ENCODE results near the gene ASF1B. TPM values are rescaled to one million over a fixed set of nuclear protein-coding genes. Genes with fewer than 3 reads are reported as not detected.

The ASF1B gene
- total RNA-seq, 1 donor from 2014 or later, result 2.3 TPM

DNA sequence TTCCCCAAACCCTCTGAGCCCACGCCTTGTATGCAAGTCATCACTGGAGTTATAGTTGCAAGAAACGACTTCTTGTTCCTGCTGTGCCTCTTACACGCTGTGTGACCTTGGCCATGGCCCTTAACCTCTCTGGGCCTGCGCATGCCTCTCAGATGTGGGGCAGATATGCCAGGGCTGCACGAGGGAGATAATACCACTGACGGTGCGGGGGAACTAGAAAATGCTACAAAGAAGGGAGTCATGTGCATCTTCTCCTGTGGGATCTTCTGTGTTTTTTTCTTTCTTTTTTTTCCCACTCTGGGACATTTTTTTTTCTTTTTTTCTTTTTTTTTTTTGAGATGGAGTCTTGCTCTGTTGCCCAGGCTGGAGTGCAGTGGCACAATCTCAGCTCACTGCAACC lies 41.5 kb downstream of the ASF1B start:
- TF ChIP-seq, protein P1, sequence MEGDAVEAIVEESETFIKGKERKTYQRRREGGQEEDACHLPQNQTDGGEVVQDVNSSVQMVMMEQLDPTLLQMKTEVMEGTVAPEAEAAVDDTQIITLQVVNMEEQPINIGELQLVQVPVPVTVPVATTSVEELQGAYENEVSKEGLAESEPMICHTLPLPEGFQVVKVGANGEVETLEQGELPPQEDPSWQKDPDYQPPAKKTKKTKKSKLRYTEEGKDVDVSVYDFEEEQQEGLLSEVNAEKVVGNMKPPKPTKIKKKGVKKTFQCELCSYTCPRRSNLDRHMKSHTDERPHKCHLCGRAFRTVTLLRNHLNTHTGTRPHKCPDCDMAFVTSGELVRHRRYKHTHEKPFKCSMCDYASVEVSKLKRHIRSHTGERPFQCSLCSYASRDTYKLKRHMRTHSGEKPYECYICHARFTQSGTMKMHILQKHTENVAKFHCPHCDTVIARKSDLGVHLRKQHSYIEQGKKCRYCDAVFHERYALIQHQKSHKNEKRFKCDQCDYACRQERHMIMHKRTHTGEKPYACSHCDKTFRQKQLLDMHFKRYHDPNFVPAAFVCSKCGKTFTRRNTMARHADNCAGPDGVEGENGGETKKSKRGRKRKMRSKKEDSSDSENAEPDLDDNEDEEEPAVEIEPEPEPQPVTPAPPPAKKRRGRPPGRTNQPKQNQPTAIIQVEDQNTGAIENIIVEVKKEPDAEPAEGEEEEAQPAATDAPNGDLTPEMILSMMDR (IDR thresholded peaks at IDR 0.05; ENCODE audit: partially characterized antibody, unreplicated experiment), result no peak
- Mint-ChIP-seq H3K27me3 (ENCODE audit: unreplicated experiment) (peaks cover 8% of the 10 kb centered on the region), H3K4me1 (ENCODE audit: low read depth, unreplicated experiment) (peaks cover 4% of the 10 kb centered on the region), H3K9me3 (ENCODE audit: unreplicated experiment) (peaks cover 11% of the 10 kb centered on the region), H3K36me3 (ENCODE audit: unreplicated experiment) (peaks cover 4% of the 10 kb centered on the region), H3K27ac (ENCODE audit: unreplicated experiment) (no peak overlapping the region), H3K4me3 (ENCODE audit: unreplicated experiment) (no peak overlapping the region)
- DNase-seq, result no peak

DNA sequence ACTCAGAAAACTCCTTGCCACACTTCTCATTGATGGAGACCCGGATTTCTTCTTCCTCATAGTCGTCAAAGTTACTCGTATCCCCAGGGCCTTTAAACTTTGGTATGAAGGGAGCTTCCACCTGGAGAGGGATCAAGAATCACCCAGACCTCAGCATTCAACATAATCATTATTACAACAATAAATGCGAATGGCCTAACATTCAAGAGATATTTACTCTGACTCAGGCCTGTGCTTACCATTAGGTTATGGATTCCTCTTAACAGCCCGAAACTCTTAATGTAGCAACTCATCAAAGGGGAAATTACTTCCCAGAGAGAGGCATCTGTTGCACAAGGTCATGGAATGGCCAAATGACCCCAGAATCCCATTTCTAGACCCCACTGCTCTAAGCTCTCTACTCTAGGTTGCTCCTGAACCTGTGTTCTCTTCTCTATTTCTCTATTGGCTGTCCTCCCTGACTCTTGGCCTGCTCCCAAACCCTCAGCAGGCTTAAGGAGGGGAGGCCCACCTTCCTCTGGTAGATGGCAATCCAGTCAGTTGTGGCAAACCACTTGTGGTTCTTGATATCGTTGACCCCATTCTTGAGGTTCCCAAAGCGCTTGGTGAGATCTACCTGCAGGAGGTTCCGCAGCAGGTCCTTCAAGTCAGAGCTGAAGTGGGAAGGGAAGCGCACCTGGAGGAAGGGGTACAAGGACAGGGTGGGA lies 43.1 kb downstream of the ASF1B start:
- Mint-ChIP-seq H3K36me3 (ENCODE audit: unreplicated experiment) (peaks cover 9% of the 10 kb centered on the region), H3K9me3 (ENCODE audit: unreplicated experiment) (peaks cover 15% of the 10 kb centered on the region), H3K4me1 (ENCODE audit: low read depth, unreplicated experiment) (peaks cover 8% of the 10 kb centered on the region), H3K27me3 (ENCODE audit: unreplicated experiment) (peaks cover 12% of the 10 kb centered on the region), H3K27ac (ENCODE audit: unreplicated experiment) (no peak overlapping the region), H3K4me3 (ENCODE audit: unreplicated experiment) (peak overlapping the region; percentile 34)
- no peak for DNase-seq
- TF ChIP-seq, protein P1 (IDR thresholded peaks at IDR 0.05; ENCODE audit: partially characterized antibody, unreplicated experiment), result no peak

DNA sequence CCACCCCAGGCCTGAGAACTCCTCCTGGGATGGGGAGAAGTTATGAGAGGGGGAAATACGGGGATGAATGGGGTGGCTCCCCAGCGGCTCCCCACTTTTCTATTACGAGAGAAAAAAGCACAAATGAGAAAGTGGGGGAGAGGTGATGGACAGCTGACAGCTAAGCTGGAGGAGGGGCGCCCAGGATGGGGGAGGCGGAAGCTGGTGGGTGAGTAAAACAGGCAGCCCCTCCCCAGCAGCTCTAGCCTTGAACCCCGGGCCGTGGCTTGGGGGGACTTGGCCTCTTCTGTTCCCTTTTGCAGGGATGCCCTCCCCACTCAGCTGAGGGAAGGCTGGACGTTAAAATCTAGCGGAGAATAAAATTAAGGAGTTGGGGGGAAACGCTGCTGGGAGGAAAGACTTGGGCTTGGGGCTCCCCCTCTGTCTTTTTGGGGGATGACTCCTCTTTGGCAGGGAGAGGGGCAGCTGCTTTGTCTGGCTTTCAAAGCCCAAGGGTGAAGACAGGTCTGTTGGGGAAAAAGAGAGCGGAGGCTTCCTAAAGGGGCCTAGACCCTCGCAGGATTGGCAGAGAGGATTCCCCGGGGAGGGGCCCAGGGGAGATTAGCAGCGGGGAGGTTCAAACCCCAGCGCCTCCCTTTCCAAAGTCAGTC lies 44.5 kb downstream of the ASF1B start:
- DNase-seq, result no peak
- peaks cover 8% of the 10 kb centered on the region for H3K27me3 Mint-ChIP-seq (ENCODE audit: unreplicated experiment)
- H3K27ac Mint-ChIP-seq (ENCODE audit: unreplicated experiment), result peak overlapping the region; percentile 84
- H3K9me3 Mint-ChIP-seq (ENCODE audit: unreplicated experiment), result peaks cover 18% of the 10 kb centered on the region
- peaks cover 8% of the 10 kb centered on the region for H3K4me1 Mint-ChIP-seq (ENCODE audit: low read depth, unreplicated experiment)
- H3K36me3 Mint-ChIP-seq (ENCODE audit: unreplicated experiment), result peaks cover 9% of the 10 kb centered on the region
- peak overlapping the region; percentile 93 for H3K4me3 Mint-ChIP-seq (ENCODE audit: unreplicated experiment)
- TF ChIP-seq, protein P1 (IDR thresholded peaks at IDR 0.05; ENCODE audit: partially characterized antibody, unreplicated experiment), result no peak

DNA sequence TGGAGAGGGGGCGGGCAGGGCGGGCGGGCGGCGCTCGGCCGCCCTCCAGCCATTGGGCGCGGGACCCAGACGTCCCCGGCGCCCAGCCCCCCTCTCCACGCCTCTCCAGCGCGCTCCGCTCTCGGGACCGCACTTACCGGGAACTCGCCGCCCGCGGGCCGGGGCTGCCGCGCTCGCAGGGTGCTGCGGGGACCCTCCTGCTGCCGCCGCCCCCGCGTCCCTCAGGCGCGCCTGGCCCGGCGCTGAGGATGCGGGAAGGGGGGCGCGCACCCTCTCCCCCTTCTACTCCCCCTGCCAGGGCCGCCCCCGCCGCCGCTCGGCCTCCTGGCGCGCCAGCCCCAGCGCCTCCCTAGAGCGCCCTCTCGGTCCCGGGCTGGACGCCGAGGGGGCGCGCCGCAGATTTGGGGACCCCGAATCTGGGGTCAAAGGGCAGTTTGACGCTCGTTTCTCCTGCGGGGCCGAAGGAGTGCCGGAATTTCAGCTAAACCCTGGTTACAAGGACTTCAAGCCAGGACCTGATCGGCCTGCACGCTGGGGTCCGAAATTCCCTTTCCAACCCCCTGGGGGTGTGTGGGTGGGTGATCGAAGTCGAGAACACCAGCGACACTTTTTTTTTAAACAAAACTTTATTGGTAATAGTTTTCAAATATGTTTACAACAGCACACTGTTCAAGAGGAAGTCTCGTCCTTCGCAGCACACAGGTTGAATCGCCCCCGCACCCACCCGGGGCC lies 45.1 kb downstream of the ASF1B start:
- peak; percentile 61 for DNase-seq
- peak overlapping the region; percentile 84 for H3K27ac Mint-ChIP-seq (ENCODE audit: unreplicated experiment)
- peak overlapping the region; percentile 93 for H3K4me3 Mint-ChIP-seq (ENCODE audit: unreplicated experiment)
- peaks cover 15% of the 10 kb centered on the region for H3K9me3 Mint-ChIP-seq (ENCODE audit: unreplicated experiment)
- H3K36me3 Mint-ChIP-seq (ENCODE audit: unreplicated experiment), result peaks cover 9% of the 10 kb centered on the region
- TF ChIP-seq, protein P1 (IDR thresholded peaks at IDR 0.05; ENCODE audit: partially characterized antibody, unreplicated experiment), result peak; percentile 13
- H3K4me1 Mint-ChIP-seq (ENCODE audit: low read depth, unreplicated experiment), result peaks cover 8% of the 10 kb centered on the region
- peaks cover 8% of the 10 kb centered on the region for H3K27me3 Mint-ChIP-seq (ENCODE audit: unreplicated experiment)

All from glutamatergic neuron (in vitro differentiated cells).